Left forelimb (tissue), 1 donor: ENCODE data around the gene NIF3L1.
A peak's percentile ranks its signal among the peaks of the same experiment; 100 is the strongest.

Source experiments
- DNase-seq: peaks from one replicate; pipeline ENCODE4 v3.0.0-alpha.2; 2018; ENCODE audit warnings: low spot score

Gene NIF3L1

GRCh38 chr2:200888704-200889625 lies at the start of gene NIF3L1, which contains the start of gene PPIL3:
Gene NIF3L1, plus strand, starts transcription at chr2:200889371. Its CDS starts 2,573 bp downstream, at chr2:200891944.
Gene PPIL3, minus strand, starts transcription at chr2:200889077. Its CDS starts 1,462 bp downstream, at chr2:200887615.
- DNase-seq: peak; percentile 97

- DNase-seq: no peak
Measured at GRCh38 chr2:200839513-200839912, 49.7 kb upstream of the NIF3L1 start.

- DNase-seq: no peak
Measured at GRCh38 chr2:200843993-200844948, 44.9 kb upstream of the NIF3L1 start.

GRCh38 chr2:200845194-200845593 lies 44.0 kb upstream of the NIF3L1 start:
- DNase-seq: no peak

- DNase-seq: no peak
Measured at GRCh38 chr2:200845669-200846325, 43.4 kb upstream of the NIF3L1 start.

- DNase-seq: no peak
Measured at GRCh38 chr2:200847269-200847668, 41.9 kb upstream of the NIF3L1 start.

- DNase-seq: no peak
Measured at GRCh38 chr2:200847939-200848338, 41.2 kb upstream of the NIF3L1 start.

GRCh38 chr2:200850512-200851256 lies 38.5 kb upstream of the NIF3L1 start:
- no peak for DNase-seq

GRCh38 chr2:200851398-200852248 lies 37.5 kb upstream of the NIF3L1 start:
- DNase-seq: no peak

GRCh38 chr2:200852605-200853004 lies 36.6 kb upstream of the NIF3L1 start:
- DNase-seq: no peak

- DNase-seq: no peak
Measured at GRCh38 chr2:200856806-200857205, 32.4 kb upstream of the NIF3L1 start.

GRCh38 chr2:200860092-200860795 lies 28.9 kb upstream of the NIF3L1 start:
- DNase-seq: no peak

GRCh38 chr2:200861617-200862155 lies 27.5 kb upstream of the NIF3L1 start:
- no peak for DNase-seq

GRCh38 chr2:200862532-200863000 lies 26.6 kb upstream of the NIF3L1 start:
- DNase-seq: no peak

GRCh38 chr2:200863782-200864175 lies 25.4 kb upstream of the NIF3L1 start:
- DNase-seq: no peak

GRCh38 chr2:200864176-200865034 lies 24.8 kb upstream of the NIF3L1 start, which contains the start of gene CLK1:
Gene CLK1, minus strand, starts transcription at chr2:200864658. Its CDS starts 2,796 bp downstream, at chr2:200861862.
- peak; percentile 97 for DNase-seq

GRCh38 chr2:200869014-200869413 lies 20.2 kb upstream of the NIF3L1 start:
- DNase-seq: no peak

GRCh38 chr2:200871151-200871550 lies 18.0 kb upstream of the NIF3L1 start:
- DNase-seq: no peak
